K562 (cell line): ENCODE measurements around the gene KCNK4. TPM values are rescaled to one million over a fixed set of nuclear protein-coding genes. Genes with fewer than 3 reads are reported as not detected.

ENCODE experiments used
- BRD4 ChIP-seq: fragments of 200-600 bp; sonication (generic); IDR thresholded peaks from 2 replicates; pipeline ENCODE4 v1.6.1; 2017; ENCODE audit warnings: inconsistent platforms
- CREM ChIP-seq: IDR thresholded peaks from 2 replicates; pipeline ENCODE4 v1.6.1; 2014; ENCODE audit warnings: antibody characterized with exemption, low read depth
- DPF2 ChIP-seq: fragments of 450-650 bp; IDR thresholded peaks from 2 replicates; pipeline ENCODE4 v1.6.1; 2016
- EWSR1 ChIP-seq: fragments of 450-650 bp; IDR thresholded peaks from 2 replicates; pipeline ENCODE4 v1.6.1; 2018; ENCODE audit warnings: borderline replicate concordance, mild to moderate bottlenecking, low read depth, moderate library complexity; ENCODE audit not compliant: partially characterized antibody
- FOXJ2 ChIP-seq: fragments of 200-800 bp; sonication (Bioruptor generic); IDR thresholded peaks from 2 replicates; pipeline ENCODE4 v1.6.1; 2016; ENCODE audit warnings: missing genetic modification characterization, missing compliant biosample characterization
- HSF4 ChIP-seq: fragments of 250-450 bp; sonication (Bioruptor Pico); IDR thresholded peaks from 2 replicates; pipeline ENCODE4 v2.1.2; 2022; ENCODE audit warnings: mild to moderate bottlenecking, moderate library complexity, borderline replicate concordance
- MEIS2 ChIP-seq: fragments of 450-650 bp; IDR thresholded peaks from 2 replicates; pipeline ENCODE4 v1.6.1; 2014; ENCODE audit warnings: mild to moderate bottlenecking; ENCODE audit not compliant: partially characterized antibody
- TSC22D4 ChIP-seq: fragments of 450-650 bp; IDR thresholded peaks from 2 replicates; pipeline ENCODE4 v1.6.1; 2016; ENCODE audit warnings: missing genetic modification characterization, missing biosample characterization, control low read depth
- XRCC5 ChIP-seq: fragments of 200-400 bp; formaldehyde crosslinking; IDR thresholded peaks from 2 replicates; pipeline ENCODE4 v1.6.1; 2017; ENCODE audit warnings: low read depth, mild to moderate bottlenecking, low read length
- ZBTB7A ChIP-seq: IDR thresholded peaks from 2 replicates; pipeline ENCODE4 v1.6.1; 2011; ENCODE audit warnings: low read depth, mild to moderate bottlenecking, low read length, moderate library complexity, borderline replicate concordance; ENCODE audit not compliant: control insufficient read depth
- ZNF445 ChIP-seq: fragments of 250-450 bp; sonication (Bioruptor Pico); IDR thresholded peaks from 2 replicates; pipeline ENCODE4 v1.4.0; 2020; ENCODE audit warnings: low read depth, mild to moderate bottlenecking, moderate library complexity
- polyA plus RNA-seq, 8 experiments: library from polyadenylated mRNA; depleted of rRNA in 4 of 8; stranded (reverse) in 5 of 8; unstranded in 3 of 8; fragments of >200 nt; fragmentation: Nextera tagmentation in 2 of 8; fragmentation: Illumina TruSeq in 1 of 8; extraction: Ambion mirVana in 2 of 8; extraction: Trizol in 1 of 8; gene quantifications; 2 replicates each; pipeline versions ENCODE4 v1.2.1 to v1.2.3, GENCODE V29; 2011 to 2014; ENCODE audit warnings: inconsistent platforms in 1 of 8, missing spikeins in 1 of 8
- total RNA-seq, 7 experiments: library from RNA; depleted of rRNA in 6 of 7; stranded (reverse); fragments of >200 nt in 6 of 7; fragmentation: Illumina TruSeq in 2 of 7; extraction: Trizol in 2 of 7; gene quantifications; 2 replicates each; pipeline versions ENCODE4 v1.2.1 to v1.2.3, GENCODE V29; 2011 to 2021; ENCODE audit warnings: low replicate concordance in 1 of 7
- TF ChIP-seq, protein P1 (sequence below): fragments of 450-650 bp; conservative IDR thresholded peaks from 2 replicates; pipeline ENCODE4 v1.6.1; 2016; ENCODE audit warnings: missing genetic modification characterization, low read depth, mild to moderate bottlenecking, missing compliant biosample characterization, moderate library complexity
- TF ChIP-seq, protein P2 (sequence below): fragments of 450-650 bp; formaldehyde crosslinking; IDR thresholded peaks from 2 replicates; pipeline ENCODE4 v1.4.0; 2022; ENCODE audit warnings: mild to moderate bottlenecking, moderate library complexity
- TF ChIP-seq, protein P3 (sequence below): IDR thresholded peaks from 2 replicates; pipeline ENCODE4 v1.6.1; 2011; ENCODE audit warnings: borderline replicate concordance, low read depth, mild to moderate bottlenecking, moderate library complexity, low read length; ENCODE audit not compliant: insufficient read depth, poor library complexity, severe bottlenecking
- TF ChIP-seq, protein P4 (sequence below): fragments of 250-450 bp; sonication (Bioruptor Pico); IDR thresholded peaks from 2 replicates; pipeline ENCODE4 v1.4.0; 2020; ENCODE audit warnings: mild to moderate bottlenecking, moderate library complexity
- TF ChIP-seq, protein P5 (sequence below): fragments of 200-400 bp; formaldehyde crosslinking; IDR thresholded peaks from 2 replicates; pipeline ENCODE4 v1.6.1; 2017; ENCODE audit warnings: mild to moderate bottlenecking, low read depth, low read length, moderate library complexity

Gene KCNK4
- total and polyA plus RNA-seq, 9 of the 15 experiments (the other 6 are each of a cell fraction or from before 2014, with no cell fraction given) = not detected

DNA sequence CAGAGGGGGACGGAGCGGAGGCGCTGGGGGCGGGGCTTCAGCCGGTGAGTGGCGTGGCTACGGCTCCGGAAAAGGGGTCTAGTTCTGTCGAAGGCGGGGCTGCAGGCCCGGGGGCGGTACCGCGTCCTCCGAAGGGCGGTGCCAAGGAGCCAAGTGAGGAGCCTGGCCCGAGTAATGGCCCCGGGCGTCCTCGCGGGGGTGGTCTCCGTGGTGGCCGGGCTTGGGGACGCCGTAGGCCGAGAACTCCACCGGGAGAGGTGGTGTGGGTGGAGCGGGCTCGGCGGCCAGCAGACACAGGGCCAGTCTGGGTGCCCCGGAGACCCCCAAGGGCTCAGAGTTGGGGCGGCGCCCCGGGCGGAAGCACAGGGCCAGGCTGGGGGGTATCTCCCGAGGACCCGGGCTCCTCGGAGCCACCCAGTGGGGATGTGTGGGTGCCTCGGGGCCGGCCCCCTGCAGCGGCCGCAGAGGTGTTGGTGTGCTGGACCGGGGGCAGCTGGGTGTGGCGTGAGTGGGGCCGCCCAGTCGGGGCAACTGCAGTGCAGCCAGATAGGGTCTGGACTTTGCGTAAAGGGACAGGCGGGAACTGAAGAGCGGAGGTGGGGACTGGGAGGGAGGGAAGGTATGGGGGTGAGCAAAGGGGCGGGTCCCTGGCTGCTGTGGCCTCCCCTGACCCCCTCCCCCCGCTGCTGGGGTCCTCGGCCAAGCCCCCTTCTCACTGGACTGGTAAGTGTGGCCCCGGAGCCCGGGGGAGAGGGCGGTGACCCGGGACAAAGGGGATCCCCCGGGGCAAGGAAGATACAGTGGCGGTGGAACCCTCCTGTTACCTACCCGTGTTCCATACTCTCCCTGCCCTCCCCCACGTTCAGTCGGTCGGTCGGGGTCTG is 49.4 kb upstream of the KCNK4 start (continued):
- TF ChIP-seq ZBTB7A (peak; percentile 66), BRD4 (no peak), TSC22D4 (tag) (no peak), HSF4 (CRISPR knock-in tag) (no peak), EWSR1 (no peak), XRCC5 (no peak), ZNF445 (no peak), CREM (peak; percentile 47; the same call in 1 of the 2 replicates), DPF2 (no peak), MEIS2 (no peak), FOXJ2 (tag) (no peak)
- TF ChIP-seq, protein P1, sequence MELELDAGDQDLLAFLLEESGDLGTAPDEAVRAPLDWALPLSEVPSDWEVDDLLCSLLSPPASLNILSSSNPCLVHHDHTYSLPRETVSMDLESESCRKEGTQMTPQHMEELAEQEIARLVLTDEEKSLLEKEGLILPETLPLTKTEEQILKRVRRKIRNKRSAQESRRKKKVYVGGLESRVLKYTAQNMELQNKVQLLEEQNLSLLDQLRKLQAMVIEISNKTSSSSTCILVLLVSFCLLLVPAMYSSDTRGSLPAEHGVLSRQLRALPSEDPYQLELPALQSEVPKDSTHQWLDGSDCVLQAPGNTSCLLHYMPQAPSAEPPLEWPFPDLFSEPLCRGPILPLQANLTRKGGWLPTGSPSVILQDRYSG = no peak
- TF ChIP-seq, protein P2, sequence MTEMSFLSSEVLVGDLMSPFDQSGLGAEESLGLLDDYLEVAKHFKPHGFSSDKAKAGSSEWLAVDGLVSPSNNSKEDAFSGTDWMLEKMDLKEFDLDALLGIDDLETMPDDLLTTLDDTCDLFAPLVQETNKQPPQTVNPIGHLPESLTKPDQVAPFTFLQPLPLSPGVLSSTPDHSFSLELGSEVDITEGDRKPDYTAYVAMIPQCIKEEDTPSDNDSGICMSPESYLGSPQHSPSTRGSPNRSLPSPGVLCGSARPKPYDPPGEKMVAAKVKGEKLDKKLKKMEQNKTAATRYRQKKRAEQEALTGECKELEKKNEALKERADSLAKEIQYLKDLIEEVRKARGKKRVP (CRISPR knock-in tag) = no peak
- TF ChIP-seq, protein P3, sequence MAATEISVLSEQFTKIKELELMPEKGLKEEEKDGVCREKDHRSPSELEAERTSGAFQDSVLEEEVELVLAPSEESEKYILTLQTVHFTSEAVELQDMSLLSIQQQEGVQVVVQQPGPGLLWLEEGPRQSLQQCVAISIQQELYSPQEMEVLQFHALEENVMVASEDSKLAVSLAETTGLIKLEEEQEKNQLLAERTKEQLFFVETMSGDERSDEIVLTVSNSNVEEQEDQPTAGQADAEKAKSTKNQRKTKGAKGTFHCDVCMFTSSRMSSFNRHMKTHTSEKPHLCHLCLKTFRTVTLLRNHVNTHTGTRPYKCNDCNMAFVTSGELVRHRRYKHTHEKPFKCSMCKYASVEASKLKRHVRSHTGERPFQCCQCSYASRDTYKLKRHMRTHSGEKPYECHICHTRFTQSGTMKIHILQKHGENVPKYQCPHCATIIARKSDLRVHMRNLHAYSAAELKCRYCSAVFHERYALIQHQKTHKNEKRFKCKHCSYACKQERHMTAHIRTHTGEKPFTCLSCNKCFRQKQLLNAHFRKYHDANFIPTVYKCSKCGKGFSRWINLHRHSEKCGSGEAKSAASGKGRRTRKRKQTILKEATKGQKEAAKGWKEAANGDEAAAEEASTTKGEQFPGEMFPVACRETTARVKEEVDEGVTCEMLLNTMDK = no peak
- TF ChIP-seq, protein P4, sequence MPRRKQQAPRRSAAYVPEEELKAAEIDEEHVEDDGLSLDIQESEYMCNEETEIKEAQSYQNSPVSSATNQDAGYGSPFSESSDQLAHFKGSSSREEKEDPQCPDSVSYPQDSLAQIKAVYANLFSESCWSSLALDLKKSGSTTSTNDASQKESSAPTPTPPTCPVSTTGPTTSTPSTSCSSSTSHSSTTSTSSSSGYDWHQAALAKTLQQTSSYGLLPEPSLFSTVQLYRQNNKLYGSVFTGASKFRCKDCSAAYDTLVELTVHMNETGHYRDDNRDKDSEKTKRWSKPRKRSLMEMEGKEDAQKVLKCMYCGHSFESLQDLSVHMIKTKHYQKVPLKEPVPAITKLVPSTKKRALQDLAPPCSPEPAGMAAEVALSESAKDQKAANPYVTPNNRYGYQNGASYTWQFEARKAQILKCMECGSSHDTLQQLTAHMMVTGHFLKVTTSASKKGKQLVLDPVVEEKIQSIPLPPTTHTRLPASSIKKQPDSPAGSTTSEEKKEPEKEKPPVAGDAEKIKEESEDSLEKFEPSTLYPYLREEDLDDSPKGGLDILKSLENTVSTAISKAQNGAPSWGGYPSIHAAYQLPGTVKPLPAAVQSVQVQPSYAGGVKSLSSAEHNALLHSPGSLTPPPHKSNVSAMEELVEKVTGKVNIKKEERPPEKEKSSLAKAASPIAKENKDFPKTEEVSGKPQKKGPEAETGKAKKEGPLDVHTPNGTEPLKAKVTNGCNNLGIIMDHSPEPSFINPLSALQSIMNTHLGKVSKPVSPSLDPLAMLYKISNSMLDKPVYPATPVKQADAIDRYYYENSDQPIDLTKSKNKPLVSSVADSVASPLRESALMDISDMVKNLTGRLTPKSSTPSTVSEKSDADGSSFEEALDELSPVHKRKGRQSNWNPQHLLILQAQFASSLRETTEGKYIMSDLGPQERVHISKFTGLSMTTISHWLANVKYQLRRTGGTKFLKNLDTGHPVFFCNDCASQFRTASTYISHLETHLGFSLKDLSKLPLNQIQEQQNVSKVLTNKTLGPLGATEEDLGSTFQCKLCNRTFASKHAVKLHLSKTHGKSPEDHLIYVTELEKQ (CRISPR knock-in tag) = no peak
- TF ChIP-seq, protein P5, sequence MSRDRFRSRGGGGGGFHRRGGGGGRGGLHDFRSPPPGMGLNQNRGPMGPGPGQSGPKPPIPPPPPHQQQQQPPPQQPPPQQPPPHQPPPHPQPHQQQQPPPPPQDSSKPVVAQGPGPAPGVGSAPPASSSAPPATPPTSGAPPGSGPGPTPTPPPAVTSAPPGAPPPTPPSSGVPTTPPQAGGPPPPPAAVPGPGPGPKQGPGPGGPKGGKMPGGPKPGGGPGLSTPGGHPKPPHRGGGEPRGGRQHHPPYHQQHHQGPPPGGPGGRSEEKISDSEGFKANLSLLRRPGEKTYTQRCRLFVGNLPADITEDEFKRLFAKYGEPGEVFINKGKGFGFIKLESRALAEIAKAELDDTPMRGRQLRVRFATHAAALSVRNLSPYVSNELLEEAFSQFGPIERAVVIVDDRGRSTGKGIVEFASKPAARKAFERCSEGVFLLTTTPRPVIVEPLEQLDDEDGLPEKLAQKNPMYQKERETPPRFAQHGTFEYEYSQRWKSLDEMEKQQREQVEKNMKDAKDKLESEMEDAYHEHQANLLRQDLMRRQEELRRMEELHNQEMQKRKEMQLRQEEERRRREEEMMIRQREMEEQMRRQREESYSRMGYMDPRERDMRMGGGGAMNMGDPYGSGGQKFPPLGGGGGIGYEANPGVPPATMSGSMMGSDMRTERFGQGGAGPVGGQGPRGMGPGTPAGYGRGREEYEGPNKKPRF = no peak
